HL-60 (cell line): ENCODE data around the gene TMX2.

ENCODE experiments used
- POLR2AphosphoS5 ChIP-seq: IDR thresholded peaks from 2 replicates; pipeline ENCODE4 v1.6.1; 2012; ENCODE audit warnings: low read depth
- TF ChIP-seq, protein P1 (sequence below): IDR thresholded peaks from one replicate; pipeline ENCODE4 v1.5.1; 2011; ENCODE audit warnings: low read length, control low read depth, inconsistent platforms; ENCODE audit not compliant: insufficient read depth

DNA sequence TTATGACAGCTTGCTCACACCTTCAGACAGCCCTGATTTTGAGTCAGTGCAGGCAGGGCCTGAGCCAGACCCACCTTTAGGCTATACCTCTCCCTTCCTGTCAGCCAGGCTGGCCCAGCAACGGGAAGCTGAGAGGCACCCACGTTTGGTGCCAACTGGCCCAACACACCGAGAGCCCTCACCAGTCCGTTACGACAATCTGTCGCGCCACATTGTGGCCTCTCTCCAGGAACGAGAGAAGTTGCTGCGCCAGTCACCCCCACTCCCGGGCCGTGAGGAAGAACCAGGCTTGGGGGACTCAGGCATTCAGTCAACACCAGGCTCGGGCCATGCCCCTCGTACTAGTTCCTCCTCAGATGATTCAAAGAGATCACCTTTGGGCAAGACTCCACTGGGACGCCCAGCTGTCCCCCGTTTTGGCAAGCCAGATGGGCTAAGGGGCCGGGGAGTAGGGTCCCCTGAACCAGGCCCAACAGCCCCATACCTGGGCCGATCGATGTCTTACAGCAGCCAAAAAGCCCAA, 13.5 kb upstream of the TMX2 start:
- TF ChIP-seq, protein P1, sequence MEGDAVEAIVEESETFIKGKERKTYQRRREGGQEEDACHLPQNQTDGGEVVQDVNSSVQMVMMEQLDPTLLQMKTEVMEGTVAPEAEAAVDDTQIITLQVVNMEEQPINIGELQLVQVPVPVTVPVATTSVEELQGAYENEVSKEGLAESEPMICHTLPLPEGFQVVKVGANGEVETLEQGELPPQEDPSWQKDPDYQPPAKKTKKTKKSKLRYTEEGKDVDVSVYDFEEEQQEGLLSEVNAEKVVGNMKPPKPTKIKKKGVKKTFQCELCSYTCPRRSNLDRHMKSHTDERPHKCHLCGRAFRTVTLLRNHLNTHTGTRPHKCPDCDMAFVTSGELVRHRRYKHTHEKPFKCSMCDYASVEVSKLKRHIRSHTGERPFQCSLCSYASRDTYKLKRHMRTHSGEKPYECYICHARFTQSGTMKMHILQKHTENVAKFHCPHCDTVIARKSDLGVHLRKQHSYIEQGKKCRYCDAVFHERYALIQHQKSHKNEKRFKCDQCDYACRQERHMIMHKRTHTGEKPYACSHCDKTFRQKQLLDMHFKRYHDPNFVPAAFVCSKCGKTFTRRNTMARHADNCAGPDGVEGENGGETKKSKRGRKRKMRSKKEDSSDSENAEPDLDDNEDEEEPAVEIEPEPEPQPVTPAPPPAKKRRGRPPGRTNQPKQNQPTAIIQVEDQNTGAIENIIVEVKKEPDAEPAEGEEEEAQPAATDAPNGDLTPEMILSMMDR: no peak
- no peak for TF ChIP-seq POLR2AphosphoS5
